Keratinocyte (primary cell): Measurements from ENCODE around the gene RBFOX2. TPM values are rescaled to one million over a fixed set of nuclear protein-coding genes. Genes with fewer than 3 reads are reported as not detected.

Experiments used
- DNase-seq: peaks from one replicate; pipeline ENCODE4 v3.0.0-alpha.2; 2011; ENCODE audit warnings: low read depth, missing footprints, low spot score
- FAIRE-seq: peaks from 2 replicates; lab custom pipeline; 2011; peaks lifted over from hg19 to GRCh38; lab: Jason Lieb, UNC
- H2AFZ ChIP-seq: 2 replicates; pipeline ENCODE4 v1.6.0; 2012; ENCODE audit warnings: low read length, control low read depth, inconsistent platforms; ENCODE audit not compliant: control insufficient read depth
- H3K27ac ChIP-seq: 2 replicates; pipeline ENCODE4 v1.5.1; 2011; ENCODE audit warnings: low read length; ENCODE audit not compliant: control insufficient read depth, insufficient read depth
- H3K27me3 ChIP-seq: 3 replicates; pipeline ENCODE4 v1.6.0; 2011; ENCODE audit warnings: low read length; ENCODE audit not compliant: control insufficient read depth, insufficient read depth; ENCODE audit errors: extremely low read depth
- H3K36me3 ChIP-seq, 2 experiments: 2 replicates in 1 of 2; 3 replicates in 1 of 2; pipeline ENCODE4 v1.5.1; 2011; ENCODE audit warnings: low read length in 2 of 2, mild to moderate bottlenecking in 1 of 2; ENCODE audit not compliant: control insufficient read depth in 2 of 2, insufficient read depth in 2 of 2; ENCODE audit errors: extremely low read depth in 1 of 2
- H3K4me1 ChIP-seq: 3 replicates; pipeline ENCODE4 v1.5.1; 2011; ENCODE audit warnings: low read length; ENCODE audit not compliant: control insufficient read depth, insufficient read depth; ENCODE audit errors: extremely low read depth
- H3K4me2 ChIP-seq: 3 replicates; pipeline ENCODE4 v1.6.0; 2011; ENCODE audit warnings: low read depth, low read length; ENCODE audit not compliant: control insufficient read depth, insufficient read depth; ENCODE audit errors: extremely low read depth
- H3K4me3 ChIP-seq, 3 experiments: fragments of 200-600 bp in 1 of 3; sonication (generic) in 1 of 3; 2 replicates in 2 of 3; 3 replicates in 1 of 3; pipeline ENCODE4 v1.5.1; 2011 to 2016; ENCODE audit warnings: low read length in 3 of 3, mild to moderate bottlenecking in 3 of 3, control low read depth in 2 of 3, inconsistent platforms in 1 of 3, low read depth in 1 of 3, mixed read lengths in 1 of 3, mixed run types in 1 of 3, moderate library complexity in 1 of 3; ENCODE audit not compliant: control insufficient read depth in 2 of 3, insufficient read depth in 2 of 3; ENCODE audit errors: extremely low read depth in 1 of 3
- H3K79me2 ChIP-seq: 2 replicates; pipeline ENCODE4 v1.6.0; 2012; ENCODE audit warnings: low read length; ENCODE audit not compliant: control insufficient read depth, insufficient read depth
- H3K9ac ChIP-seq: 3 replicates; pipeline ENCODE4 v1.6.0; 2011; ENCODE audit warnings: low read length; ENCODE audit not compliant: control insufficient read depth, insufficient read depth; ENCODE audit errors: extremely low read depth
- H3K9me1 ChIP-seq: 3 replicates; pipeline ENCODE4 v1.6.0; 2011; ENCODE audit warnings: low read length; ENCODE audit not compliant: control insufficient read depth, insufficient read depth; ENCODE audit errors: extremely low read depth
- H3K9me3 ChIP-seq: 2 replicates; pipeline ENCODE4 v1.5.1; 2012; ENCODE audit warnings: low read depth, low read length; ENCODE audit not compliant: control insufficient read depth
- H4K20me1 ChIP-seq: 3 replicates; pipeline ENCODE4 v1.6.0; 2011; ENCODE audit warnings: low read length; ENCODE audit not compliant: control insufficient read depth, insufficient read depth; ENCODE audit errors: extremely low read depth
- CTCF ChIP-seq, 3 experiments: IDR thresholded peaks in 1 of 3; conservative IDR thresholded peaks in 1 of 3; optimal IDR thresholded peaks in 1 of 3; 2 replicates in 2 of 3; 3 replicates in 1 of 3; pipeline versions ENCODE3 to v1.5.1; 2011; ENCODE audit warnings: low read length in 3 of 3, mild to moderate bottlenecking in 3 of 3, moderate library complexity in 2 of 3, control low read depth in 1 of 3, inconsistent platforms in 1 of 3; ENCODE audit not compliant: insufficient read depth in 2 of 3; ENCODE audit errors: extremely low read depth in 1 of 3
- EZH2 ChIP-seq: IDR thresholded peaks from one replicate; pipeline ENCODE4 v1.6.1; 2012; ENCODE audit warnings: inconsistent platforms, mild to moderate bottlenecking, low read length, moderate library complexity
- dilution Hi-C: fragments of 300-500 bp; cut with MboI; formaldehyde crosslinking; loops from one replicate; pipeline ENCODE4 v1.7.0; 2020; ENCODE audit warnings: low sequenced_read_pairs; ENCODE audit not compliant: extremely low pct_ligation_motif_present
- polyA plus RNA-seq, 5 experiments: library from polyadenylated mRNA; depleted of rRNA in 3 of 5; stranded (reverse) in 3 of 5; stranded (forward) in 1 of 5; unstranded in 1 of 5; fragments of >200 nt; gene quantifications; 1 replicate in 1 of 5; 2 replicates in 3 of 5; 3 replicates in 1 of 5; pipeline versions ENCODE4 v1.2.1 to v1.2.3, GENCODE V29; 2011 to 2012; ENCODE audit warnings: missing spikeins in 2 of 5, low read depth in 1 of 5, low replicate concordance in 1 of 5

Gene RBFOX2
- polyA plus RNA-seq, 1 donor (not counting 4 experiments of a cell fraction or from before 2014, with no cell fraction given): 118 TPM

- Histone ChIP-seq H3K27ac (no peak overlapping the region), H3K79me2 (no peaks in the 10 kb centered on the region), H2AFZ (no peak overlapping the region), H3K9me3 (no peaks in the 10 kb centered on the region), H3K27me3 (no peaks in the 10 kb centered on the region), H4K20me1 (no peaks in the 10 kb centered on the region), H3K4me3 (no peak overlapping the region), H3K4me1 (no peaks in the 10 kb centered on the region), H3K4me2 (no peak overlapping the region), H3K9ac (no peak overlapping the region), H3K36me3 (no peaks in the 10 kb centered on the region), H3K9me1 (no peaks in the 10 kb centered on the region)
- TF ChIP-seq EZH2: no peak
- TF ChIP-seq CTCF (optimal IDR thresholded peaks at IDR 0.05 in 1 of 3, IDR thresholded peaks at IDR 0.05 in 1 of 3, conservative IDR thresholded peaks at IDR 0.05 in 1 of 3; ENCODE audit: extremely low read depth in 1 of 3, insufficient read depth in 2 of 3, low read length in 3 of 3): no peak
- no peak for DNase-seq
- FAIRE-seq: no peak
- dilution Hi-C loops: no loop called here
These were observed 317.3 kb downstream of the RBFOX2 start for GRCh38 chr22:35711336-35711735.

- Histone ChIP-seq H3K27me3 (no peaks in the 10 kb centered on the region), H3K4me1 (no peaks in the 10 kb centered on the region), H3K27ac (no peak overlapping the region), H4K20me1 (no peaks in the 10 kb centered on the region), H3K4me3 (no peak overlapping the region), H2AFZ (no peak overlapping the region), H3K9ac (no peak overlapping the region), H3K79me2 (no peaks in the 10 kb centered on the region), H3K36me3 (no peaks in the 10 kb centered on the region), H3K9me1 (no peaks in the 10 kb centered on the region), H3K4me2 (no peak overlapping the region), H3K9me3 (no peaks in the 10 kb centered on the region)
- FAIRE-seq: no peak
- DNase-seq: no peak
- dilution Hi-C loops: no loop called here
- no peak for TF ChIP-seq EZH2
- no peak for TF ChIP-seq CTCF (optimal IDR thresholded peaks at IDR 0.05 in 1 of 3, IDR thresholded peaks at IDR 0.05 in 1 of 3, conservative IDR thresholded peaks at IDR 0.05 in 1 of 3; ENCODE audit: extremely low read depth in 1 of 3, insufficient read depth in 2 of 3, low read length in 3 of 3)
These were observed 319.7 kb downstream of the RBFOX2 start for GRCh38 chr22:35708917-35709316.
